22Rv1 (cell line): ENCODE results near the gene IL1RAPL2.

Experiments
- ZFX ChIP-seq: fragments of 450-650 bp; IDR thresholded peaks from 2 replicates; pipeline ENCODE4 v1.6.1; 2017; ENCODE audit warnings: antibody characterized with exemption, borderline replicate concordance
- TF ChIP-seq, protein P1 (sequence below): fragments of 450-650 bp; IDR thresholded peaks from 2 replicates; pipeline ENCODE4 v1.5.1; 2017; ENCODE audit warnings: mild to moderate bottlenecking

DNA sequence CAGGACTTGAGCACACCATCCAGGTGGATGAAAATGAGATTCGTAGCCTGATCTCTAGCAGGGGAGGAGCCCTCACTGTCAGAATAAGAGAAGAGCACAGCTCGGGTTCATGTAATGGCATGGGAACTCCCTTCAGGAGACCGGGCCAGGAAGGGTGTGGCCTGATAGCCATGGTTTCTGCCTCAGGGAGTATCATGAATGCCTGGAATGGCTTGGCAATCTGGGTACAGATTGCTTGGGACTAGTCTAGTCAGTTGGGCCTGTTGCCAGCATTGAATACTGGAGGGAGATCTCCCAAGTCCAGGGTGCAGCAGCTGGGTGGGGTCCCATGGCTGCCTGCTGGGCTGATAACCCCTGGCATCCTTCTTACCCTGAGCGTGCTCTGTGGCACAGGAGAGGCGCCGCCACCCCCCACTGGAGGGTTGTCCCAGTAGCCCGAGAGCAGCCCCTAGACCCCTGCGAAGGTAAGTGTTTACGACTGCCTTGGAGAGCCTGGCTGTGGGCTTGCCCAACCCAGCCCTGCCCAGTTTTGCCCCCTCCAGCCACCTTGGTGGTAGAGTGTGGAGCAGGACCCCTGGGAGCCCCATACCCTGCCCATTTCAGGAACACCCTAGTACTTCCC, 355.7 kb downstream of the IL1RAPL2 start:
- TF ChIP-seq, protein P1, sequence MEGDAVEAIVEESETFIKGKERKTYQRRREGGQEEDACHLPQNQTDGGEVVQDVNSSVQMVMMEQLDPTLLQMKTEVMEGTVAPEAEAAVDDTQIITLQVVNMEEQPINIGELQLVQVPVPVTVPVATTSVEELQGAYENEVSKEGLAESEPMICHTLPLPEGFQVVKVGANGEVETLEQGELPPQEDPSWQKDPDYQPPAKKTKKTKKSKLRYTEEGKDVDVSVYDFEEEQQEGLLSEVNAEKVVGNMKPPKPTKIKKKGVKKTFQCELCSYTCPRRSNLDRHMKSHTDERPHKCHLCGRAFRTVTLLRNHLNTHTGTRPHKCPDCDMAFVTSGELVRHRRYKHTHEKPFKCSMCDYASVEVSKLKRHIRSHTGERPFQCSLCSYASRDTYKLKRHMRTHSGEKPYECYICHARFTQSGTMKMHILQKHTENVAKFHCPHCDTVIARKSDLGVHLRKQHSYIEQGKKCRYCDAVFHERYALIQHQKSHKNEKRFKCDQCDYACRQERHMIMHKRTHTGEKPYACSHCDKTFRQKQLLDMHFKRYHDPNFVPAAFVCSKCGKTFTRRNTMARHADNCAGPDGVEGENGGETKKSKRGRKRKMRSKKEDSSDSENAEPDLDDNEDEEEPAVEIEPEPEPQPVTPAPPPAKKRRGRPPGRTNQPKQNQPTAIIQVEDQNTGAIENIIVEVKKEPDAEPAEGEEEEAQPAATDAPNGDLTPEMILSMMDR, result no peak
- TF ChIP-seq ZFX, result no peak
